Panc1 (cell line): ENCODE data around the gene GCFC2.

ENCODE experiments used
- CTCF ChIP-seq: fragments of 450-650 bp; IDR thresholded peaks from 2 replicates; pipeline ENCODE4 v1.5.1; 2017; ENCODE audit warnings: mild to moderate bottlenecking
- POLR2AphosphoS5 ChIP-seq: IDR thresholded peaks from 2 replicates; pipeline ENCODE4 v1.6.1; 2012; ENCODE audit warnings: mild to moderate bottlenecking, low read depth, low read length, moderate library complexity
- SIN3A ChIP-seq: IDR thresholded peaks from 2 replicates; pipeline ENCODE4 v1.6.1; 2012; ENCODE audit warnings: low read depth, mild to moderate bottlenecking, low read length, moderate library complexity, borderline replicate concordance; ENCODE audit not compliant: insufficient read depth
- TCF7L2 ChIP-seq: IDR thresholded peaks from 2 replicates; pipeline ENCODE4 v1.6.1; 2011; ENCODE audit warnings: mild to moderate bottlenecking, low read depth, low read length, inconsistent platforms
- TF ChIP-seq, protein P1 (sequence below), 2 experiments: IDR thresholded peaks; 2 replicates each; pipeline ENCODE4 v1.6.1; 2011 to 2012; ENCODE audit warnings: low read depth in 2 of 2, control low read depth in 1 of 2, low read length in 1 of 2, mild to moderate bottlenecking in 1 of 2, moderate library complexity in 1 of 2; ENCODE audit not compliant: insufficient read depth in 1 of 2

GRCh38 chr2:75703589-75704287 lies 7.0 kb downstream of the GCFC2 start:
- TF ChIP-seq, protein P1, sequence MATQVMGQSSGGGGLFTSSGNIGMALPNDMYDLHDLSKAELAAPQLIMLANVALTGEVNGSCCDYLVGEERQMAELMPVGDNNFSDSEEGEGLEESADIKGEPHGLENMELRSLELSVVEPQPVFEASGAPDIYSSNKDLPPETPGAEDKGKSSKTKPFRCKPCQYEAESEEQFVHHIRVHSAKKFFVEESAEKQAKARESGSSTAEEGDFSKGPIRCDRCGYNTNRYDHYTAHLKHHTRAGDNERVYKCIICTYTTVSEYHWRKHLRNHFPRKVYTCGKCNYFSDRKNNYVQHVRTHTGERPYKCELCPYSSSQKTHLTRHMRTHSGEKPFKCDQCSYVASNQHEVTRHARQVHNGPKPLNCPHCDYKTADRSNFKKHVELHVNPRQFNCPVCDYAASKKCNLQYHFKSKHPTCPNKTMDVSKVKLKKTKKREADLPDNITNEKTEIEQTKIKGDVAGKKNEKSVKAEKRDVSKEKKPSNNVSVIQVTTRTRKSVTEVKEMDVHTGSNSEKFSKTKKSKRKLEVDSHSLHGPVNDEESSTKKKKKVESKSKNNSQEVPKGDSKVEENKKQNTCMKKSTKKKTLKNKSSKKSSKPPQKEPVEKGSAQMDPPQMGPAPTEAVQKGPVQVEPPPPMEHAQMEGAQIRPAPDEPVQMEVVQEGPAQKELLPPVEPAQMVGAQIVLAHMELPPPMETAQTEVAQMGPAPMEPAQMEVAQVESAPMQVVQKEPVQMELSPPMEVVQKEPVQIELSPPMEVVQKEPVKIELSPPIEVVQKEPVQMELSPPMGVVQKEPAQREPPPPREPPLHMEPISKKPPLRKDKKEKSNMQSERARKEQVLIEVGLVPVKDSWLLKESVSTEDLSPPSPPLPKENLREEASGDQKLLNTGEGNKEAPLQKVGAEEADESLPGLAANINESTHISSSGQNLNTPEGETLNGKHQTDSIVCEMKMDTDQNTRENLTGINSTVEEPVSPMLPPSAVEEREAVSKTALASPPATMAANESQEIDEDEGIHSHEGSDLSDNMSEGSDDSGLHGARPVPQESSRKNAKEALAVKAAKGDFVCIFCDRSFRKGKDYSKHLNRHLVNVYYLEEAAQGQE (IDR thresholded peaks at IDR 0.05; ENCODE audit: insufficient read depth in 1 of 2, low read depth in 2 of 2, low read length in 1 of 2) = no peak
- TF ChIP-seq CTCF (no peak), TCF7L2 (no peak), POLR2AphosphoS5 (no peak), SIN3A (no peak)
